GM18519 (cell line): ENCODE data around the gene ARMC8.

Experiments
- ATAC-seq: cut with Tn5 transposase; IDR thresholded peaks from one replicate; pipeline ENCODE4 v1.9.1; 2021; ENCODE audit warnings: mild to moderate bottlenecking, moderate library complexity; ENCODE audit not compliant: unreplicated experiment, low FRiP score

The ARMC8 gene

DNA sequence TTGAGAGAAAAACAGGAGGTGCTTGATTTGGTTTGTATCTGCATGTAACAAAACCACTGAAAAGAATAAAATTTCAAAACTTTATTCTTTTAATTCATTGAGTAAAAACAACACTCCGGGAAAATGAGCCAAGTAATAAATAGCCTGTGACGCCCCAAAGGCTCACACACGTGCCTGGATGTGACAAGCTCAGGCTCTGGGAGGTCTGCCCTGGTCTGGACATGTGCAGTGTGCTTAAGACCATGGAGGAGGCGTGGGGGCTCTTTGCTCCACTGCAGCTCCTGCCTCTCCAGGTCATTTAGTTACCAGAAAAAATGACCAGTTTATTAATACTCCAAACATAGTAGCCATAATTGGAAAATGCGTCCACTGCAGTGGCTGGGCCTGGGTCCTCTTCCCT, 151.1 kb downstream of the ARMC8 start:
- no peak for ATAC-seq

DNA sequence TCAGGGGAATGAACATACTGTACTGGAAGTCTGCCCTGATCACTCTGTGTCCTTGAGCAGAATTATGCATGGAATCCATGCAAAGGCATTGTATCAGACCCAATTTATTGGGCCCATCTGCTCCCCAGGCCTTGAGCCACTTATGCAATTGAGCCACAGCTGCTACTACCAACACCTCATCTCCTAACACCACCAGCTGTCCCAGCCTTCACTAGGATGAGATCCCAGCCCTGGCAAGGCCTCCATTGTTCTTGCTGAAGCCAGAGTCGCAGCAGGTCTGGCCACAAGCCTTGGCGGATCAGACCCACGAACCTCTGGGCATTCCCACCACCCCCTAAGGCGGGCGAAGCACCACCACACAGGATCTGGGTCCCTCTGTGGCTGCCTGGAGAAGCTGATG, 151.7 kb downstream of the ARMC8 start:
- ATAC-seq = no peak

- no peak for ATAC-seq
Measured at GRCh38 chr3:138340511-138340910, 153.4 kb downstream of the ARMC8 start.

DNA sequence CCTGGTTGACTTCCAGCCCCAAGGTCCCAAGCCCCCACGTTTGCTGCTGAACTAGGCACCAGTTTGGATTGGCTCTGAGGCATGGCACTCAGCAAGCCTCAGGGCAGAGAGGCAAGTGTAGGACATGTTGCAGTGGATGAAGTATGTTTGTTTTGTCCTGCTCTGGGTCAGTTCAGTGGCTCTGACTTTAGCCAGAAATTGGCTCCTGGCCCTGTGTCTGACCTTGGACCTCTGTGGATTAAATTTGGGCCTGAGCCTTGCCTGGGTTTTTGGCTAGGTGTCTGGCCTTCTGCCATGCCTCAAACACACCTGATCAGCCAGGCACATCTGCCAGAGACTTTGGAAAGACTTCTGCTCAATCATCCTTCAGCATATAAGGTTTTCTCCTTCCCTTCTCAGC, 157.7 kb downstream of the ARMC8 start:
- no peak for ATAC-seq
